Smooth muscle cell of the coronary artery (primary cell): ENCODE measurements around the gene WFDC2. TPM values are rescaled to one million over a fixed set of nuclear protein-coding genes. Genes with fewer than 3 reads are reported as not detected.

ENCODE experiments used
- total RNA-seq: library from RNA; depleted of rRNA; stranded (reverse); fragments of >200 nt; gene quantifications from 2 replicates; pipeline ENCODE4 v1.2.3, GENCODE V29; 2014; ENCODE audit warnings: low replicate concordance

The WFDC2 gene
- total RNA-seq: not detected in 2 replicates

GRCh38 chr20:45469336-45470261, at the start of gene WFDC2:
Gene WFDC2 (plus strand): TSS chr20:45469753. CDS start chr20:45469782, 29 bp downstream.

GRCh38 chr20:45515147-45515913, 45.8 kb downstream of the WFDC2 start, which contains the start of gene SPINT3:
Gene SPINT3 (minus strand): TSS chr20:45515622. CDS start chr20:45515608, 14 bp downstream.

Other genes with a start within 250 kb of the WFDC2 start
- not detected in 2 replicates for gene SEMG2, start 248.4 kb upstream of the WFDC2 start, total RNA-seq
- not detected in 2 replicates for gene SLPI, start 215.2 kb upstream of the WFDC2 start, total RNA-seq
- gene RBPJL, start 162.9 kb upstream of the WFDC2 start, total RNA-seq: not detected in 2 replicates
- 0.23 TPM in 1 of 2 replicates, not detected in the other for gene MATN4, start 161.5 kb upstream of the WFDC2 start, total RNA-seq
- gene SDC4, start 121.3 kb upstream of the WFDC2 start, total RNA-seq: 28.8 and 50.7 TPM in 2 replicates
- 15.5 and 38.7 TPM in 2 replicates for gene SYS1, start 106.6 kb upstream of the WFDC2 start, total RNA-seq
- gene TP53TG5, start 91.4 kb upstream of the WFDC2 start, total RNA-seq: 0.12 TPM in 1 of 2 replicates, not detected in the other
- 0.83 and 1.1 TPM in 2 replicates for gene DBNDD2, start 61.5 kb upstream of the WFDC2 start, total RNA-seq
- 16.5 and 23.8 TPM in 2 replicates for gene PIGT, start 53.6 kb upstream of the WFDC2 start, total RNA-seq
- gene SPINT3, start 45.9 kb downstream of the WFDC2 start, total RNA-seq: not detected in 2 replicates
- gene WFDC6, start 69.7 kb downstream of the WFDC2 start, total RNA-seq: not detected in 2 replicates
- not detected in 2 replicates for gene EPPIN, start 77.6 kb downstream of the WFDC2 start, total RNA-seq
- gene WFDC8, start 109.5 kb downstream of the WFDC2 start, total RNA-seq: not detected in 2 replicates
- gene WFDC10A, start 160.0 kb downstream of the WFDC2 start, total RNA-seq: 0.12 TPM in 1 of 2 replicates, not detected in the other
- gene WFDC9, start 161.5 kb downstream of the WFDC2 start, total RNA-seq: not detected in 2 replicates
- gene WFDC11, start 200.5 kb downstream of the WFDC2 start, total RNA-seq: not detected in 2 replicates
- gene WFDC13, start 232.3 kb downstream of the WFDC2 start, total RNA-seq: not detected in 2 replicates
- gene WFDC10B, start 235.3 kb downstream of the WFDC2 start, total RNA-seq: not detected in 2 replicates